MM.1S (cell line): ENCODE results near the gene ZBTB17.
"Not testable (repeated sequence)": the region's sequence is repeated elsewhere in the genome, so short reads cannot be mapped to it uniquely, and the experiment has no call there.

Source experiments
- EZH2phosphoT487 ChIP-seq: fragments of 300-600 bp; sonication (generic); IDR thresholded peaks from 2 replicates; pipeline ENCODE4 v1.6.1; 2018; ENCODE audit warnings: antibody characterized with exemption, low read length
- TF ChIP-seq, protein P1 (sequence below): fragments of 300-600 bp; sonication (generic); IDR thresholded peaks from 2 replicates; pipeline ENCODE4 v1.5.1; 2016; ENCODE audit warnings: antibody characterized with exemption, low read length, mixed read lengths

DNA sequence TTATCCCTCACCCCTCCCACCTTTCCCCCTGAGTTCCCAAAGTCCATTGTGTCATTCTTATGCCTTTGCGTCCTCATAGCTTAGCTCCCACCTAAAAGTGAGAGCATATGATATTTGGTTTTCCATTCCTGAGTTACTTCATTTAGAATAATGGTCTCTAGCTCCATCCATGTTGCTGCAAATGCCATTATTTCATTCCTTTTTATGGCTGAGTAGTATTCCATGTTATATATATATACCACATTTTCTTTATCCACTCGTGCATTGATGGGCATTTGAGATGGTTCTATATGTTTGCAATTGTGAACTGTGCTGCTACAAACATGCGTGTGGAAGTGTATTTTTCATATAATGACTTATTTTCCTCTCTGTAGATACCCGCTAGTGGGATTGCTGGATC lies 2.0 kb upstream of the ZBTB17 start:
- TF ChIP-seq, protein P1, sequence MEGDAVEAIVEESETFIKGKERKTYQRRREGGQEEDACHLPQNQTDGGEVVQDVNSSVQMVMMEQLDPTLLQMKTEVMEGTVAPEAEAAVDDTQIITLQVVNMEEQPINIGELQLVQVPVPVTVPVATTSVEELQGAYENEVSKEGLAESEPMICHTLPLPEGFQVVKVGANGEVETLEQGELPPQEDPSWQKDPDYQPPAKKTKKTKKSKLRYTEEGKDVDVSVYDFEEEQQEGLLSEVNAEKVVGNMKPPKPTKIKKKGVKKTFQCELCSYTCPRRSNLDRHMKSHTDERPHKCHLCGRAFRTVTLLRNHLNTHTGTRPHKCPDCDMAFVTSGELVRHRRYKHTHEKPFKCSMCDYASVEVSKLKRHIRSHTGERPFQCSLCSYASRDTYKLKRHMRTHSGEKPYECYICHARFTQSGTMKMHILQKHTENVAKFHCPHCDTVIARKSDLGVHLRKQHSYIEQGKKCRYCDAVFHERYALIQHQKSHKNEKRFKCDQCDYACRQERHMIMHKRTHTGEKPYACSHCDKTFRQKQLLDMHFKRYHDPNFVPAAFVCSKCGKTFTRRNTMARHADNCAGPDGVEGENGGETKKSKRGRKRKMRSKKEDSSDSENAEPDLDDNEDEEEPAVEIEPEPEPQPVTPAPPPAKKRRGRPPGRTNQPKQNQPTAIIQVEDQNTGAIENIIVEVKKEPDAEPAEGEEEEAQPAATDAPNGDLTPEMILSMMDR: not testable (repeated sequence)
- not testable (repeated sequence) for TF ChIP-seq EZH2phosphoT487
